HG03175 (cell line): ENCODE data around the gene ACTN3.
"Not testable (repeated sequence)": the region's sequence is repeated elsewhere in the genome, so short reads cannot be mapped to it uniquely, and the experiment has no call there.

Source experiments
- ATAC-seq: cut with Tn5 transposase; IDR thresholded peaks from one replicate; pipeline ENCODE4 v1.9.1; 2021; ENCODE audit warnings: mild to moderate bottlenecking, moderate library complexity; ENCODE audit not compliant: unreplicated experiment

ACTN3 gene

GRCh38 chr11:66546368-66546965 lies at the start of gene ACTN3:
Gene ACTN3 (plus strand): TSS chr11:66546903. CDS start chr11:66546938, 35 bp downstream.
- ATAC-seq: no peak

- ATAC-seq: no peak
Observed at GRCh38 chr11:66497206-66497605, 49.5 kb upstream of the ACTN3 start.

- ATAC-seq: no peak
Observed at GRCh38 chr11:66498506-66498905, 48.2 kb upstream of the ACTN3 start.

GRCh38 chr11:66505276-66505816 lies 41.4 kb upstream of the ACTN3 start:
- no peak for ATAC-seq

GRCh38 chr11:66509131-66509561 lies 37.6 kb upstream of the ACTN3 start:
- ATAC-seq: no peak

GRCh38 chr11:66510271-66510989 lies 36.3 kb upstream of the ACTN3 start, which contains the start of gene BBS1:
Gene BBS1 (plus strand): TSS chr11:66510635. CDS start chr11:66510660, 25 bp downstream.
- peak; percentile 86 for ATAC-seq

- ATAC-seq: peak; percentile 14
Observed at GRCh38 chr11:66510990-66511339, 35.7 kb upstream of the ACTN3 start.

- ATAC-seq: no peak
Observed at GRCh38 chr11:66523611-66524010, 23.1 kb upstream of the ACTN3 start.

GRCh38 chr11:66524304-66525040 lies 22.2 kb upstream of the ACTN3 start:
- ATAC-seq: no peak

- ATAC-seq: no peak
Observed at GRCh38 chr11:66529069-66529468, 17.6 kb upstream of the ACTN3 start.

GRCh38 chr11:66529655-66530054 lies 17.0 kb upstream of the ACTN3 start:
- no peak for ATAC-seq

GRCh38 chr11:66530927-66531709 lies 15.6 kb upstream of the ACTN3 start:
- no peak for ATAC-seq

GRCh38 chr11:66531841-66532240 lies 14.9 kb upstream of the ACTN3 start:
- no peak for ATAC-seq

GRCh38 chr11:66532784-66533183 lies 13.9 kb upstream of the ACTN3 start:
- no peak for ATAC-seq

- ATAC-seq: no peak
Observed at GRCh38 chr11:66539170-66539869, 7.4 kb upstream of the ACTN3 start.

GRCh38 chr11:66539870-66540213 lies 6.9 kb upstream of the ACTN3 start:
- no peak for ATAC-seq

- not testable (repeated sequence) for ATAC-seq
Observed at GRCh38 chr11:66540598-66540997, 6.1 kb upstream of the ACTN3 start.

- no peak for ATAC-seq
Observed at GRCh38 chr11:66541892-66542291, 4.8 kb upstream of the ACTN3 start.

- no peak for ATAC-seq
Observed at GRCh38 chr11:66542362-66542761, 4.3 kb upstream of the ACTN3 start.
